GM12865 (cell line): Measurements from ENCODE around the gene MACIR.

Experiments used
- DNase-seq: peaks from one replicate; pipeline ENCODE4 v3.0.0; 2010; ENCODE audit warnings: low read depth
- H3K4me3 ChIP-seq: 2 replicates; pipeline ENCODE4 v1.5.1; 2011; ENCODE audit warnings: mild to moderate bottlenecking, low read depth, low read length, control low read depth
- TF ChIP-seq, protein P1 (sequence below): IDR thresholded peaks from 2 replicates; pipeline ENCODE4 v1.5.1; 2011; ENCODE audit warnings: low read length, control low read depth, low read depth, inconsistent platforms; ENCODE audit not compliant: insufficient read depth; ENCODE audit errors: missing control alignments

The MACIR gene

GRCh38 chr5:103272377-103272776 lies 13.8 kb downstream of the MACIR start:
- no peak overlapping the region for H3K4me3 ChIP-seq
- DNase-seq, result no peak
- TF ChIP-seq, protein P1, sequence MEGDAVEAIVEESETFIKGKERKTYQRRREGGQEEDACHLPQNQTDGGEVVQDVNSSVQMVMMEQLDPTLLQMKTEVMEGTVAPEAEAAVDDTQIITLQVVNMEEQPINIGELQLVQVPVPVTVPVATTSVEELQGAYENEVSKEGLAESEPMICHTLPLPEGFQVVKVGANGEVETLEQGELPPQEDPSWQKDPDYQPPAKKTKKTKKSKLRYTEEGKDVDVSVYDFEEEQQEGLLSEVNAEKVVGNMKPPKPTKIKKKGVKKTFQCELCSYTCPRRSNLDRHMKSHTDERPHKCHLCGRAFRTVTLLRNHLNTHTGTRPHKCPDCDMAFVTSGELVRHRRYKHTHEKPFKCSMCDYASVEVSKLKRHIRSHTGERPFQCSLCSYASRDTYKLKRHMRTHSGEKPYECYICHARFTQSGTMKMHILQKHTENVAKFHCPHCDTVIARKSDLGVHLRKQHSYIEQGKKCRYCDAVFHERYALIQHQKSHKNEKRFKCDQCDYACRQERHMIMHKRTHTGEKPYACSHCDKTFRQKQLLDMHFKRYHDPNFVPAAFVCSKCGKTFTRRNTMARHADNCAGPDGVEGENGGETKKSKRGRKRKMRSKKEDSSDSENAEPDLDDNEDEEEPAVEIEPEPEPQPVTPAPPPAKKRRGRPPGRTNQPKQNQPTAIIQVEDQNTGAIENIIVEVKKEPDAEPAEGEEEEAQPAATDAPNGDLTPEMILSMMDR, result no peak

DNA sequence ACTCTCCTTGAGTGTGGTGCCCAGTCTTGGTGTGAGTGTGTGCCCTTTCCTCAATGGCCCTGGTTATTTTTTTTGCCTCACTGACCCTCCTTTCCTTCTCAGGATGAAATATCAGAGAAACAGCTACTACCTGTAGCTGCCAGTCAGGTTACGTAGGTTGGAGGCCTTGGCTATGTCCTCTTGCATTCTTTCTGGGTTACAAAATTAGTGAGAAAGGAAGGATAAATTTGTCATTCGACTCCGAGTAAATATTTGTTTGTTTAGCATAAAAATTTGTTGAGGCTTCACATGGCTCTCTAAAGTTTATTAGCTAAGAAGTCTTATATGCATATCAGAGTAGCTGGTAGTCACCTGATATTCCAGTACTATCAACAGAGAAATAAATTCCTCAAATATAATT lies 15.4 kb downstream of the MACIR start:
- TF ChIP-seq, protein P1, result no peak
- H3K4me3 ChIP-seq, result no peak overlapping the region
- no peak for DNase-seq

DNA sequence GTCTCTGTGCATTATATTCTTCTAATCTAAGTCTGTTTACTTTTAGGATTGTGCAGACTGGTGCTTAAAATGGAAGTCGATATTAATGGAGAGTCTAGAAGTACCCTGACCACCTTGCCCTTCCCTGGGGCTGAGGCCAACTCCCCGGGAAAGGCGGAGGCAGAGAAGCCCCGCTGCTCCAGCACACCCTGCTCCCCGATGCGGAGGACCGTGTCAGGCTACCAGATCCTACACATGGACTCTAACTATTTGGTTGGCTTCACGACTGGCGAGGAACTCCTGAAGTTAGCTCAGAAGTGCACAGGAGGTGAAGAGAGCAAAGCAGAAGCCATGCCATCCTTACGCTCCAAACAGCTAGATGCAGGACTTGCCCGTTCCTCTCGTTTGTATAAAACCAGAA lies 17.3 kb downstream of the MACIR start:
- TF ChIP-seq, protein P1, result no peak
- H3K4me3 ChIP-seq, result no peak overlapping the region
- no peak for DNase-seq

- DNase-seq, result no peak
- no peak overlapping the region for H3K4me3 ChIP-seq
- TF ChIP-seq, protein P1, result no peak
Measured at GRCh38 chr5:103280967-103281366, 22.4 kb downstream of the MACIR start.

- DNase-seq, result no peak
- TF ChIP-seq, protein P1, result no peak
Measured at GRCh38 chr5:103283120-103283519, 24.6 kb downstream of the MACIR start.

GRCh38 chr5:103283869-103284268 lies 25.3 kb downstream of the MACIR start:
- TF ChIP-seq, protein P1, result no peak
- DNase-seq, result no peak
- no peak overlapping the region for H3K4me3 ChIP-seq

More at GRCh38 chr5:103283120-103283519, 24.6 kb downstream of the MACIR start:
- H3K4me3 ChIP-seq, result no peak overlapping the region

- H3K4me3 ChIP-seq, result no peak overlapping the region
- no peak for DNase-seq
- TF ChIP-seq, protein P1, result no peak
Measured at GRCh38 chr5:103286622-103287021, 28.1 kb downstream of the MACIR start.
